Hair follicular keratinocyte (primary cell): ENCODE measurements around the gene NUTM2F. TPM values are rescaled to one million over a fixed set of nuclear protein-coding genes. Genes with fewer than 3 reads are reported as not detected.

Experiments used
- total RNA-seq: library from RNA; depleted of rRNA; stranded (reverse); fragments of >200 nt; gene quantifications from 2 replicates; pipeline ENCODE4 v1.2.3, GENCODE V29; 2015

The NUTM2F gene, protein sequence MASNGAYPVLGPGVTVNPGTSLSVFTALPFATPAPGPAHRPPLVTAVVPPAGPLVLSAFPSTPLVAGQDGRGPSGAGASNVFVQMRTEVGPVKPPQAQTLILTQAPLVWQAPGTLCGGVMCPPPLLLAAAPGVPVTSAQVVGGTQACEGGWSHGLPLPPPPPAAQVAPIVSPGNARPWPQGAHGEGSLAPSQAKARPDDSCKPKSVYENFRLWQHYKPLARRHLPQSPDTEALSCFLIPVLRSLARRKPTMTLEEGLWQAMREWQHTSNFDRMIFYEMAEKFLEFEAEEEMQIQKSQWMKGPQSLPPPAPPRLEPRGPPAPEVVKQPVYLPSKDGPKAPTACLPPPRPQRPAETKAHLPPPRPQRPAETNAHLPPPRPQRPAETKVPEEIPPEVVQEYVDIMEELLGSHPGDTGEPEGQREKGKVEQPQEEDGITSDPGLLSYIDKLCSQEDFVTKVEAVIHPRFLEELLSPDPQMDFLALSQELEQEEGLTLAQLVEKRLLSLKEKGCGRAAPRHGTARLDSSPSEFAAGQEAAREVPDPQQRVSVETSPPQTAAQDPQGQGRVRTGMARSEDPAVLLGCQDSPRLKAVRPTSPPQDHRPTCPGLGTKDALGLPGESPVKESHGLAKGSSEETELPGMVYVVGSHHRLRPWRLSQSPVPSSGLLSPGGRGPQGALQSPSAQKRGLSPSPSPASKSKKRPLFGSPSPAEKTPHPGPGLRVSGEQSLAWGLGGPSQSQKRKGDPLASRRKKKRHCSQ
- not detected in 2 replicates for total RNA-seq

DNA sequence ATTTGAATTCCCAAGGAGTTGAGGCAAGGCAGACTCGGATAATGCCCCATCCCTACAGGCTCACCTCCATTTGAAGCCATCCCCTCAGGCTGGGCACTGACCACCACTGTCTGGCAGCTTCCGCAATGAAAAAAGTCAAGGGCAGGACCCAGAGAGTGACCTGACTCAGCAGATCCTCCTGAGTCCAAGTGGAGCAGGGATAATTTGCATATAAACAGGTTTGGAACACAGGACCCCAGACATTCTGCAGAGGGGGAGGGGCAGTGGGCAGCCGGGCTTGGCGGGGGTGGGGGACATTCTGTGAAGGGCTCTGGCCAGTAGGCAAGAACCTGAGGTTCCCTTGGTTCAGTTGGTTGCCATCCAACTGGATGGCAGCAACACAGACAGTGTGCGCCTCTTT is at the start of gene NUTM2F:
TSS of gene NUTM2F (minus strand) at position 101 of the 400 bp plus-strand sequence. CDS start at position 80, 21 bp downstream.

Other genes with a start within 250 kb of the NUTM2F start
- 4.9 and 6.4 TPM in 2 replicates for gene PTPDC1, start 244.2 kb downstream of the NUTM2F start, total RNA-seq
- 0.62 and 1.4 TPM in 2 replicates for gene ZNF169, start 69.3 kb downstream of the NUTM2F start, total RNA-seq
- not detected in 2 replicates for gene PCAT7, start 226.4 kb upstream of the NUTM2F start, total RNA-seq